Measurements from ENCODE around the gene THOC2.

- TF ChIP-seq ZNF48 (tag by site-specific recombination; IDR thresholded peaks at IDR 0.05) (no peak), KLF17 (tag by site-specific recombination; IDR thresholded peaks at IDR 0.05) (no peak), CTCF (tag by site-specific recombination; IDR thresholded peaks at IDR 0.05) (no peak), KLF16 (tag by site-specific recombination; IDR thresholded peaks at IDR 0.05) (no peak), ZNF677 (tag by site-specific recombination; IDR thresholded peaks at IDR 0.05) (no peak), ZBTB21 (tag by site-specific recombination; IDR thresholded peaks at IDR 0.05) (no peak), ZNF561 (tag by site-specific recombination; IDR thresholded peaks at IDR 0.05; ENCODE audit: borderline replicate concordance) (no peak), ZNF398 (tag by site-specific recombination; IDR thresholded peaks at IDR 0.05) (no peak)
These were observed 5.6 kb upstream of the THOC2 start for GRCh38 chrX:123738378-123738940.

Measured in HEK293 (cell line).